GM12873 (cell line): ENCODE measurements around the gene SPRED3.

Experiments
- TF ChIP-seq, protein P1 (sequence below): IDR thresholded peaks from 2 replicates; pipeline ENCODE4 v1.5.1; 2012; ENCODE audit warnings: low read depth, mild to moderate bottlenecking, moderate library complexity, low read length, control low read depth; ENCODE audit not compliant: insufficient read depth; ENCODE audit errors: missing control alignments

SPRED3 gene

DNA sequence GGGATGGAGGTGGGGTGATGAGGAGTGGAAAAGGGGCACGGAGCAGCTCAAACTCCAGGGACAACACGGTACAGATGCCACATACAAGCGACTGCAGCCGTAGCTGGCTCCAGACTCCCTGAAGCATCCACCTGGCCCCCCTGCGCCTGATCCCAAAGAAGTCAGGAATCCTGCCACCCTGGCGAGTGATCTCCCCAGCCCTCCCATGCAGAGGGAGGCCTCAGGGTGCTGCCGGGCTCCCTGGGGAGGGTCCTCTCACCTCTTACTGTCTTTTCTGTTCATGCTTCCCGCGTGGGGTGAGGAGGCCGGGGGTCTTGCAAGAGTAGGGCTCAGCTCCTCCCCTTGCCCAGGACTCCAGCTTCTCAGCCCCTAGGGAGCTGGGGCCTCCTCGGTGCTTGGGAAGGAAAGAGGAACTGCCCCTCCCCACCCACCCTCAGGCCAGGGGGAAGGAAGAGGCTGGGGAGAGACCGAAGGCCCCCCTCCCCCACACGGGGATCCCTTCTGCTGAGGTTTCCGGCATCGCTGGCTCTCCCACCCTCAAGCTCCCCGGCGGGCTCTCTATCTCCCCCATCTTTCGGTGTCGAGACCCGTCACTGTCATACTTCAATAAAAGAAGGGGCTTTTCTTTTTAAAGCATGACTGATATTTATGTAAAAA lies 37.4 kb downstream of the SPRED3 start, which contains the start of gene RASGRP4:
Gene RASGRP4 (minus strand): TSS at position 410 of the 657 bp plus-strand sequence. CDS start 128 bp downstream, at position 282.
- TF ChIP-seq, protein P1, sequence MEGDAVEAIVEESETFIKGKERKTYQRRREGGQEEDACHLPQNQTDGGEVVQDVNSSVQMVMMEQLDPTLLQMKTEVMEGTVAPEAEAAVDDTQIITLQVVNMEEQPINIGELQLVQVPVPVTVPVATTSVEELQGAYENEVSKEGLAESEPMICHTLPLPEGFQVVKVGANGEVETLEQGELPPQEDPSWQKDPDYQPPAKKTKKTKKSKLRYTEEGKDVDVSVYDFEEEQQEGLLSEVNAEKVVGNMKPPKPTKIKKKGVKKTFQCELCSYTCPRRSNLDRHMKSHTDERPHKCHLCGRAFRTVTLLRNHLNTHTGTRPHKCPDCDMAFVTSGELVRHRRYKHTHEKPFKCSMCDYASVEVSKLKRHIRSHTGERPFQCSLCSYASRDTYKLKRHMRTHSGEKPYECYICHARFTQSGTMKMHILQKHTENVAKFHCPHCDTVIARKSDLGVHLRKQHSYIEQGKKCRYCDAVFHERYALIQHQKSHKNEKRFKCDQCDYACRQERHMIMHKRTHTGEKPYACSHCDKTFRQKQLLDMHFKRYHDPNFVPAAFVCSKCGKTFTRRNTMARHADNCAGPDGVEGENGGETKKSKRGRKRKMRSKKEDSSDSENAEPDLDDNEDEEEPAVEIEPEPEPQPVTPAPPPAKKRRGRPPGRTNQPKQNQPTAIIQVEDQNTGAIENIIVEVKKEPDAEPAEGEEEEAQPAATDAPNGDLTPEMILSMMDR = no peak

DNA sequence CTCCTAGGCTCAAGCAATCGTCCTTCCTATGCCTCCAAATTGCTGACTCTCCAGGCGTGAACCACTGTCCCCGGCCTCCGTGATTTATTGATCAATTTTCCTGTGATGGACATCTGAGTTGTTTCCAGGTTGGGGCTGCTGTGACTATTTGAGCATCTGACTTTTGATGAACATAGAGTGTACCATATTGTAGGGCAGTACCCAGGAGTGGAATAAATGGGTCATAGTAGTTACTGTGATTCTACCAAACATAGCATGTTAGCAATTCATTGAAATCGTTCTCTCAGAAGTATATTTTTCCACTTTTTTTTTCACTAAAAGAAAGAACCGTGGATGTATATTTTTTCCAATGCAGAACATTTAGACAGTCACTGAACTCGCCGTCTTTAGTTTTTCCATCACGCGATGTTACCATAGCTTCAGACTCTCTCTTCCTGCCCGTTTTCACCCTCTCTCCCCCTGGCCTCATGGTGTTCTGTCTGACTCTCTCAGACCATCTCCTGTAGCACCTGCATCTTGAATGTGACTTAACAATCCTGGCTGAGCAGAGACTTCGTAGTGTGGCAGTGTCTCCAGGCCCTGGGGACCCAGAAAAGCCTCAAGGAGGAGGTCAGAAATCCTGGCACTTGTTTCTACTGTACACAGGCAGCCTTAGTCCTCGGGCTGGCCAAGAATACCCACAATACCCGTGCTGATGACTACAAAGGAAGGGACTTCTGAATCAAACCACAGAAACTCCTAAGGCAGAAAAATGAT lies 40.7 kb downstream of the SPRED3 start:
- TF ChIP-seq, protein P1 = no peak

DNA sequence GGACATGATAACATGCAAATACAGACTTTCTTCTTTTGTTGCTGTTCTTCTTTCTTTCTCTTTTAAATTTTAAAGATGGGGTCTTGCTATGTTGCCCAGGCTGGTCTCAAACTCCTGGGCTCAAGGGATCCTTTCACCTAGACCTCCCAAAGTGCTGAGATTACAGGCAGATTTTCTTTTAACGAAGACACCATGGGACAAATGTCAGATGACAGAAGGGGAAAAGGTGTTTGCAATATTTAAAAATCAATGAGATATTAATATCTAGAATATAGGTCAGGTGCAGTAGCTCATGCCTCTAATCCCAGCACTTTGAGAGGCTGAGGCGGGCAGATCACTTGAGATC lies 41.3 kb downstream of the SPRED3 start:
- TF ChIP-seq, protein P1 = no peak

DNA sequence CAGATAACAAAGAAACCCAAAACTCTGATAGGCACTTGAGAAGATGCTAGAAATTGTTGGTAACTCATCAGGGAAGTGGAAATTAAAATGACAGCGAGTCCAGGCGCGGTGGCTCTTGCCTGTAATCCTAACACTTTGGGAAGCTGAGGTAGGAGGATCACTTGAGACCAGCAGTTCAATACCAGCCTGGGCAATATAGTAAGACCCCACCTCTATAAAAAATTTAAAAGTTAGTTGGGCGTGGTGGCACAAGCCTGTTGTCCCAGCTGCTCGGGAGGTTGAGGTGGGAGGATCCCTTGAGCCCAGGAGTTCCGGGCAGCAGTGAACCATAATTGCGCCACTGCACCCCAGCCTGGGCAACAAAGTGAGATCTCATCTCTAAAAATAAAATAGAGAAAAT lies 42.4 kb downstream of the SPRED3 start:
- TF ChIP-seq, protein P1 = no peak

DNA sequence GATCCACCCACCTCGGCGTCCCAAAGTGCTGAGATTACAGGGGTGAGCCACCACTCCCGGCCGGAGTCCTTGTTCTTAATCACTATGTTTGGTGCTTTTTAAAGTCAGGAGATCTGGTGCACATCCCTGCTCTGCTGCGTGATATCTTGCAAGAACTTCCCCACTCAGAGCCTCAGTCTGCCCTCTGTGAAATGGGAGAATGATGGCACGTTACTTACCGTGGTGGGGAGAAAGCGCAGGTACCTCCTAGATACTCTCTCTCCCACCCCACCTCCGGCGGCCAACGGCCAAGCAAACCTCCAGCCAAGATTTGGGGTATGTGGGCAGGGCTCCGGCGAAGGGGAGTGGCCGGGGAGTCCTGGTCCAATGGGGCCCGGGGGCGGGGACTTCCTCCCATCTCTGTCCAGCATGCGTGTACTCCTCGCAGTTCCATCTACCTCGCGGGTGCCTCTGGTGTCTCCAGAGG lies 44.8 kb downstream of the SPRED3 start, which contains the start of gene RYR1:
Gene RYR1 (plus strand): TSS at position 424 of the 466 bp plus-strand sequence. CDS start 139 bp downstream, outside the sequence.
- TF ChIP-seq, protein P1 = no peak

DNA sequence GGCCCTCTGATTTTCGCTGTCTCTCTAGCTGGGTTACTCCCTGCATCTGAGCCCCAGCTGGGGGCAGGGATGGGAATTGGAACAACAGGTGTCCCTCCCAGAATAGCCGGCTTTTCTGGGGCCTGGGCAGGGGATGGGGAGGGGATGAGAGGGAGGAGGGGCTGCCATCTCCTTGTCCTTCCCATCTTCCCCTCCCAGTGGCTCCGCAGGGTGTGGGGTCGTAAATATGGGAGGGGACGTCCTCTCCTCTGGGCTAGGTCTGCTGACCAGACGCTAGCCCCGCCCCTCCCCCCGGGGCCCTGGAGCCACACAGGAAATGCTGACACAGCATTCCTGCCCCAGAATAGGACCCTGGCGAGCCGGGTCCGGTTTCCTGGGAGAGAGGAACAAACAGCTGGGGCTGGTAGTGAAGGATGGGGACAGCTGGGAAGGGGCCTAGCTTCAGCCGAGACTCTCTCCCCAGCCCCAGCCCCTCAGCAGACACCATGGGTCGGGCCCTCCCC lies 46.1 kb downstream of the SPRED3 start:
- TF ChIP-seq, protein P1 = no peak

DNA sequence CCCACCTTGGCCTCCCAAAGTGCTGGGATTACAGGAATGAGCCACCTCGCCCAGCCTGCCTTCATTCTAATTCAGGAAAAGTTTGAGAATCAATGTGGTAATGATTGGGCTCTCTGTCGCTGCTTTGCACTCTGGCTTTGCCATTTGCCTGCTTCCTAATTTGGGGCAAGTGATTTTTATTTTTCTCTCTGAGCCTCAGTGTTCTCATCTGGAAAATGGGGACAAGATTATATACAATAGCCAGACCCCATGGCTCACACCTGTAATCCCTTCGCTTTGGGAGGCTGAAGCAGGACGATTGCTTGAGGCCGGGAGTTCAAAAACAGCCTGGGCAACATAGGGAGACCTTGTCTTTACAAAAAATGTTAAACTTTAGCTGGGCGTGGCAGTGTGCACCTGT lies 48.8 kb downstream of the SPRED3 start:
- TF ChIP-seq, protein P1 = no peak
